Panc1 (cell line): ENCODE data around the gene SCEL. TPM values are rescaled to one million over a fixed set of nuclear protein-coding genes. Genes with fewer than 3 reads are reported as not detected.

Experiments used
- ATAC-seq: fragments of 200-7000 bp; cut with Tn5 transposase; 2 replicates; pipeline ENCODE4 v1.9.1; 2020; ENCODE audit warnings: mild to moderate bottlenecking, moderate library complexity
- BruUV-seq: library from RNA; stranded (reverse); fragments of 400-500 nt; replicated peaks from 2 replicates; lab custom pipeline; 2021; lab: Mats Ljungman, UMichigan
- CTCF ChIA-PET: fragments of 300-600 bp; sonication (Branson Sonifier 250); formaldehyde crosslinking; loops from one replicate; lab custom pipeline; 2022; ENCODE audit warnings: antibody characterized with exemption; lab: Charles Lee
- POLR2A ChIA-PET: fragments of 300-600 bp; sonication (Branson Sonifier 250); formaldehyde crosslinking; loops from one replicate; lab custom pipeline; 2022; ENCODE audit warnings: antibody characterized with exemption; lab: Charles Lee
- DNase-seq: peaks from one replicate; pipeline ENCODE4 v3.0.0-alpha.2; 2010; ENCODE audit warnings: low read depth, low spot score
- H3K27ac ChIP-seq: 2 replicates; pipeline ENCODE4 v1.5.1; 2011; ENCODE audit warnings: mild to moderate bottlenecking, low read length, inconsistent platforms
- H3K27me3 ChIP-seq: fragments of 200-500 bp; sonication (Bioruptor generic); 2 replicates; pipeline ENCODE4 v1.6.0; 2014; ENCODE audit warnings: low read length, inconsistent platforms; ENCODE audit not compliant: control insufficient read depth, insufficient read depth
- H3K36me3 ChIP-seq: fragments of 200-500 bp; sonication (Bioruptor generic); 2 replicates; pipeline ENCODE4 v1.5.1; 2014; ENCODE audit warnings: inconsistent platforms, mild to moderate bottlenecking, low read length, moderate library complexity; ENCODE audit not compliant: control insufficient read depth, insufficient read depth
- H3K4me1 ChIP-seq: 2 replicates; pipeline ENCODE4 v1.5.1; 2011; ENCODE audit warnings: inconsistent platforms, mild to moderate bottlenecking, low read length, moderate library complexity; ENCODE audit not compliant: control insufficient read depth, insufficient read depth
- H3K4me3 ChIP-seq, 2 experiments: 2 replicates each; pipeline ENCODE4 v1.5.1; 2011 to 2012; ENCODE audit warnings: low read depth in 2 of 2, low read length in 2 of 2, mild to moderate bottlenecking in 2 of 2, inconsistent platforms in 1 of 2, moderate library complexity in 1 of 2
- H3K9me3 ChIP-seq: fragments of 200-500 bp; sonication (Bioruptor generic); 2 replicates; pipeline ENCODE4 v1.5.1; 2014; ENCODE audit warnings: low read depth, mild to moderate bottlenecking, inconsistent platforms, low read length, moderate library complexity; ENCODE audit not compliant: control insufficient read depth, insufficient read depth
- POLR2AphosphoS5 ChIP-seq: IDR thresholded peaks from 2 replicates; pipeline ENCODE4 v1.6.1; 2012; ENCODE audit warnings: mild to moderate bottlenecking, low read depth, low read length, moderate library complexity
- SIN3A ChIP-seq: IDR thresholded peaks from 2 replicates; pipeline ENCODE4 v1.6.1; 2012; ENCODE audit warnings: low read depth, mild to moderate bottlenecking, low read length, moderate library complexity, borderline replicate concordance; ENCODE audit not compliant: insufficient read depth
- TCF7L2 ChIP-seq: IDR thresholded peaks from 2 replicates; pipeline ENCODE4 v1.6.1; 2011; ENCODE audit warnings: mild to moderate bottlenecking, low read depth, low read length, inconsistent platforms
- in situ Hi-C: cut with HindIII; loops from 2 replicates; pipeline ENCODE4 v1.10.0; 2016; ENCODE audit warnings: low sequenced_read_pairs, low pct_unique_long_range_greater_than_20kb
- intact Hi-C: fragments of 100-400 bp; cut with micrococcal nuclease; formaldehyde crosslinking; loops from one replicate; pipeline ENCODE4 v1.10.0; 2022; ENCODE audit not compliant: unreplicated experiment
- total RNA-seq: library from RNA; stranded (reverse); gene quantifications from one replicate; pipeline ENCODE4 v1.2.1, GENCODE V29; 2021; ENCODE audit not compliant: unreplicated experiment
- TF ChIP-seq, protein P1 (sequence below): fragments of 450-650 bp; IDR thresholded peaks from 2 replicates; pipeline ENCODE4 v1.5.1; 2017; ENCODE audit warnings: mild to moderate bottlenecking
- TF ChIP-seq, protein P2 (sequence below), 2 experiments: IDR thresholded peaks; 2 replicates each; pipeline ENCODE4 v1.6.1; 2011 to 2012; ENCODE audit warnings: low read depth in 2 of 2, control low read depth in 1 of 2, low read length in 1 of 2, mild to moderate bottlenecking in 1 of 2, moderate library complexity in 1 of 2; ENCODE audit not compliant: insufficient read depth in 1 of 2

Gene SCEL
- total RNA-seq, 1 experiment from 2014 or later, result not detected

DNA sequence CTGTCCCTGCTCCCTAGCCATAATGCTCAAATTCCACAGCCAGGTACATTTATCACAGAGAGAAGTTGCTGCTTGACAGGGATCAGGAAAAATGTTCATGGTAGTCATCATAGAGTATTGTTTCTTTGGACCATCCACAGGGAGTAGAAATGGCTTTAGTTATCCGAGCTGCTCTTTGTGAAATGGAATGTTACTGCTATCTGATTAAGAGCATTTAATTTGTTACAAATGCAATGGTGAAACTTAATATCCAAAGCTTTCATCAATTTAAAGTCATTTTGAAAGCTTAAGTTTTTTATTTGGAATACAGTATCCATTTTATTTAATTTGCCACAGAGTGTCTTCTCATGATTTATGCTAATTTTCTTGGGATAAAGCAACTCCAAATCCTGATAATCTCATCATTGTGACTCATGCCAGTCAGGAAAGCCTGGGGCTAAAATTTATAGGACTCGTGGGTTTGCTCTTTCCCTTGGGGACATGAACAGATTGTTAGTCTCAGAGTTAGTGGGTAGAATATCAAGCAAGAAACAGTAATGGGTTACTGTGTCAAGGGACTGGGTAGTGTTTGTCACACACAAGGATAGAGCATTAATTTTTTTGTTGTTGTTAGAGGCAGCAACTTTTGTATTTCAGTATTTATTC lies 59.8 kb downstream of the SCEL start:
- intact Hi-C loops, result no loop called here
- Histone ChIP-seq H3K27me3 (no peaks in the 10 kb centered on the region), H3K4me1 (no peaks in the 10 kb centered on the region), H3K27ac (no peak overlapping the region), H3K9me3 (no peaks in the 10 kb centered on the region), H3K4me3 (no peak overlapping the region), H3K36me3 (no peaks in the 10 kb centered on the region)
- in situ Hi-C loops, result no loop called here
- TF ChIP-seq, protein P1, sequence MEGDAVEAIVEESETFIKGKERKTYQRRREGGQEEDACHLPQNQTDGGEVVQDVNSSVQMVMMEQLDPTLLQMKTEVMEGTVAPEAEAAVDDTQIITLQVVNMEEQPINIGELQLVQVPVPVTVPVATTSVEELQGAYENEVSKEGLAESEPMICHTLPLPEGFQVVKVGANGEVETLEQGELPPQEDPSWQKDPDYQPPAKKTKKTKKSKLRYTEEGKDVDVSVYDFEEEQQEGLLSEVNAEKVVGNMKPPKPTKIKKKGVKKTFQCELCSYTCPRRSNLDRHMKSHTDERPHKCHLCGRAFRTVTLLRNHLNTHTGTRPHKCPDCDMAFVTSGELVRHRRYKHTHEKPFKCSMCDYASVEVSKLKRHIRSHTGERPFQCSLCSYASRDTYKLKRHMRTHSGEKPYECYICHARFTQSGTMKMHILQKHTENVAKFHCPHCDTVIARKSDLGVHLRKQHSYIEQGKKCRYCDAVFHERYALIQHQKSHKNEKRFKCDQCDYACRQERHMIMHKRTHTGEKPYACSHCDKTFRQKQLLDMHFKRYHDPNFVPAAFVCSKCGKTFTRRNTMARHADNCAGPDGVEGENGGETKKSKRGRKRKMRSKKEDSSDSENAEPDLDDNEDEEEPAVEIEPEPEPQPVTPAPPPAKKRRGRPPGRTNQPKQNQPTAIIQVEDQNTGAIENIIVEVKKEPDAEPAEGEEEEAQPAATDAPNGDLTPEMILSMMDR, result no peak
- no peak for TF ChIP-seq POLR2AphosphoS5
- TF ChIP-seq SIN3A, result no peak
- no peak for TF ChIP-seq TCF7L2
- BruUV-seq, result no TSS peak
- POLR2A ChIA-PET, result no interaction called here
- CTCF ChIA-PET, result no interaction called here
- DNase-seq, result no peak
- no peak for ATAC-seq

DNA sequence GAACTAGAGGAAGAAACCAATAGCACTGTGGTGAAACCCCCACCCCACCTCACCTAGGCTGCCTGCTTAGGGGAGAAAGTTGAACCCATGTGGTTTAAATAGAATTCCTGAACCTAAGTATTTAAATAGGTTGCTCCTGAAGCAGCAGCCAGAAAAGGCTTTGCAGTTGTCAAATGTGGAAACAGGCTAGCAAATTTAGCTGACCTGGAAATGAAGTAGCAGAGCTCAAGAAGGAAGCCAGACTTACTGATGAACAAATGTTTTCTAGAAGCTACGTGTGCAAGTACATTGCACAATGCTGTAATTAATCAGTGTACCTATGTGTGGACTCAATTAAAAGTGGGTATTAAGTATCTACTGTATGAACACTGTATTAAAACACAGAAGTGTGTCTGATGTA lies 61.3 kb downstream of the SCEL start:
- H3K27me3 ChIP-seq, result no peaks in the 10 kb centered on the region
- no peaks in the 10 kb centered on the region for H3K9me3 ChIP-seq
- in situ Hi-C loops (no loop called here), intact Hi-C loops (no loop called here)
- H3K4me1 ChIP-seq, result no peaks in the 10 kb centered on the region
- no TSS peak for BruUV-seq
- DNase-seq, result no peak
- no peak for TF ChIP-seq SIN3A
- no peak for TF ChIP-seq TCF7L2
- TF ChIP-seq, protein P1, result no peak
- TF ChIP-seq POLR2AphosphoS5, result no peak
- TF ChIP-seq, protein P2, sequence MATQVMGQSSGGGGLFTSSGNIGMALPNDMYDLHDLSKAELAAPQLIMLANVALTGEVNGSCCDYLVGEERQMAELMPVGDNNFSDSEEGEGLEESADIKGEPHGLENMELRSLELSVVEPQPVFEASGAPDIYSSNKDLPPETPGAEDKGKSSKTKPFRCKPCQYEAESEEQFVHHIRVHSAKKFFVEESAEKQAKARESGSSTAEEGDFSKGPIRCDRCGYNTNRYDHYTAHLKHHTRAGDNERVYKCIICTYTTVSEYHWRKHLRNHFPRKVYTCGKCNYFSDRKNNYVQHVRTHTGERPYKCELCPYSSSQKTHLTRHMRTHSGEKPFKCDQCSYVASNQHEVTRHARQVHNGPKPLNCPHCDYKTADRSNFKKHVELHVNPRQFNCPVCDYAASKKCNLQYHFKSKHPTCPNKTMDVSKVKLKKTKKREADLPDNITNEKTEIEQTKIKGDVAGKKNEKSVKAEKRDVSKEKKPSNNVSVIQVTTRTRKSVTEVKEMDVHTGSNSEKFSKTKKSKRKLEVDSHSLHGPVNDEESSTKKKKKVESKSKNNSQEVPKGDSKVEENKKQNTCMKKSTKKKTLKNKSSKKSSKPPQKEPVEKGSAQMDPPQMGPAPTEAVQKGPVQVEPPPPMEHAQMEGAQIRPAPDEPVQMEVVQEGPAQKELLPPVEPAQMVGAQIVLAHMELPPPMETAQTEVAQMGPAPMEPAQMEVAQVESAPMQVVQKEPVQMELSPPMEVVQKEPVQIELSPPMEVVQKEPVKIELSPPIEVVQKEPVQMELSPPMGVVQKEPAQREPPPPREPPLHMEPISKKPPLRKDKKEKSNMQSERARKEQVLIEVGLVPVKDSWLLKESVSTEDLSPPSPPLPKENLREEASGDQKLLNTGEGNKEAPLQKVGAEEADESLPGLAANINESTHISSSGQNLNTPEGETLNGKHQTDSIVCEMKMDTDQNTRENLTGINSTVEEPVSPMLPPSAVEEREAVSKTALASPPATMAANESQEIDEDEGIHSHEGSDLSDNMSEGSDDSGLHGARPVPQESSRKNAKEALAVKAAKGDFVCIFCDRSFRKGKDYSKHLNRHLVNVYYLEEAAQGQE (IDR thresholded peaks at IDR 0.05; ENCODE audit: insufficient read depth in 1 of 2, low read depth in 2 of 2, low read length in 1 of 2), result no peak
- H3K27ac ChIP-seq, result no peak overlapping the region
- no peaks in the 10 kb centered on the region for H3K36me3 ChIP-seq
- no peak for ATAC-seq
- ChIA-PET CTCF (no interaction called here), POLR2A (no interaction called here)
- H3K4me3 ChIP-seq, result no peak overlapping the region
